GM12874 (cell line): ENCODE results near the gene PGF.

Source experiments
- CTCF ChIP-seq: IDR thresholded peaks from 2 replicates; pipeline ENCODE4 v1.5.1; 2011; ENCODE audit warnings: low read depth, mild to moderate bottlenecking, control low read depth, low read length, moderate library complexity; ENCODE audit not compliant: insufficient read depth

PGF gene

GRCh38 chr14:74977164-74977900, 21.9 kb upstream of the PGF start:
- TF ChIP-seq CTCF: no peak

- TF ChIP-seq CTCF: no peak
Observed at GRCh38 chr14:74976264-74977113, 21.1 kb upstream of the PGF start.

GRCh38 chr14:74975059-74975810, 19.8 kb upstream of the PGF start:
- TF ChIP-seq CTCF: no peak

GRCh38 chr14:74974364-74975058, 19.1 kb upstream of the PGF start:
- no peak for TF ChIP-seq CTCF

- no peak for TF ChIP-seq CTCF
Observed at GRCh38 chr14:74973905-74974363, 18.5 kb upstream of the PGF start.

GRCh38 chr14:74973003-74973653, 17.7 kb upstream of the PGF start:
- no peak for TF ChIP-seq CTCF
